ENCODE measurements around the gene KCNQ1. TPM values are rescaled to one million over a fixed set of nuclear protein-coding genes. Genes with fewer than 3 reads are reported as not detected.

The KCNQ1 gene
- total and polyA plus RNA-seq, 2 of the 13 experiments (the other 11 are each of a cell fraction or from before 2014, with no cell fraction given) = 0.02 to 0.08 TPM

DNA sequence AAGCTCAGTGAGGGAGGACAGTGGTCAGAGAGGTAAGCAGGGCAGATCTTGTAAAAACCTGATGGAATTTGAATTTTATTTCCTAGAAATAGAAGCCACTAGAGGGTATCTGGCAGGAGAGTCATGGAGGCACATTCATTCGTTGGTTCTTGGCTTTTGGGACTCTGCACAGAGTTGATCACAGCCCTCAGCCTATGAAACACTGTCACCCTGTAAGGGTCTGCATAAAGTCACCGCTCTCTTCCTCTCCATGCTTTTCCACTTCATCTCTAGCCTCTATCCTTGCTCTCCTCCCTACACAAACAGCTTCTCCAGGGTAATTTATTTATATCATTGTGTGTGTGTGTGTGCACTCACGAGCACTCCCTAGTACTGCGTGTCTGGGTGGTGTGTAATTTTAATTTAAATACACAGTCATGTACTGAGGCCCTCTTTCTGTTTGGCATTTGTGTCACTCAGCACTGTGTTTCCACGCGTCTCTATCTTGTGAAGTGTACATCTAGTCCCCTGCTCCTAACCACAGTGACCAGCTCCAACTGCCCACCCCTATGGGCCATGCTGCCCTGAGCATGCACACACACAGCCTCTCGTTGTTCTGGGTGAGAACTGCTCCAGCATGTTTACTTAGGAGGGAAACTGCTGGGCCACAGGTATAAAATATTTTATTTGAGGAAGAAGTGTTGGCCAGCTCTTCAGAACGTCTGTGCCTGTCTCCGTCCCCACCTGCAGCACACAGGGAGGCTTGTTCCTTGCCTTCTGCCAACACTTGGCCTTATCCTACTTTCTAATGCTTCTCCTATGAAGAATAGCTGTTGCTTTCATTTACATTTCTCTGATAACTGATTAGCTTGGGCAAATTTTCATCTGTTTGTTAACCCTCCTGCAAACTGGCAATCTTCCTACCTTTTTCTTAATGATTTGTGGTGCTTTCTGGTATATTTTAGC is 250.5 kb downstream of the KCNQ1 start (continued):
- TF ChIP-seq, protein P1, sequence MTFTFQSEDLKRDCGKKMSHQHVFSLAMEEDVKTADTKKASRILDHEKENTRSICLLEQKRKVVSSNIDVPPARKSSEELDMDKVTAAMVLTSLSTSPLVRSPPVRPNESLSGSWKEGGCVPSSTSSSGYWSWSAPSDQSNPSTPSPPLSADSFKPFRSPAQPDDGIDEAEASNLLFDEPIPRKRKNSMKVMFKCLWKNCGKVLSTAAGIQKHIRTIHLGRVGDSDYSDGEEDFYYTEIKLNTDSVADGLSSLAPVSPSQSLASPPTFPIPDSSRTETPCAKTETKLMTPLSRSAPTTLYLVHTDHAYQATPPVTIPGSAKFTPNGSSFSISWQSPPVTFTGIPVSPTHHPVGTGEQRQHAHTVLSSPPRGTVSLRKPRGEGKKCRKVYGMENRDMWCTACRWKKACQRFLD (CRISPR knock-in tag; IDR thresholded peaks at IDR 0.05; ENCODE audit: borderline replicate concordance) = no peak
- TF ChIP-seq ZNF382 (CRISPR knock-in tag; IDR thresholded peaks at IDR 0.05; ENCODE audit: borderline replicate concordance) (no peak), ZFP82 (CRISPR knock-in tag; IDR thresholded peaks at IDR 0.05; ENCODE audit: borderline replicate concordance) (0 out of 2 replicates have a peak, but pooled peaks have one; percentile 38), ZNF501 (CRISPR knock-in tag; IDR thresholded peaks at IDR 0.05) (no peak), ZNF598 (CRISPR knock-in tag; IDR thresholded peaks at IDR 0.05; ENCODE audit: borderline replicate concordance) (no peak)
- TF ChIP-seq, protein P2, sequence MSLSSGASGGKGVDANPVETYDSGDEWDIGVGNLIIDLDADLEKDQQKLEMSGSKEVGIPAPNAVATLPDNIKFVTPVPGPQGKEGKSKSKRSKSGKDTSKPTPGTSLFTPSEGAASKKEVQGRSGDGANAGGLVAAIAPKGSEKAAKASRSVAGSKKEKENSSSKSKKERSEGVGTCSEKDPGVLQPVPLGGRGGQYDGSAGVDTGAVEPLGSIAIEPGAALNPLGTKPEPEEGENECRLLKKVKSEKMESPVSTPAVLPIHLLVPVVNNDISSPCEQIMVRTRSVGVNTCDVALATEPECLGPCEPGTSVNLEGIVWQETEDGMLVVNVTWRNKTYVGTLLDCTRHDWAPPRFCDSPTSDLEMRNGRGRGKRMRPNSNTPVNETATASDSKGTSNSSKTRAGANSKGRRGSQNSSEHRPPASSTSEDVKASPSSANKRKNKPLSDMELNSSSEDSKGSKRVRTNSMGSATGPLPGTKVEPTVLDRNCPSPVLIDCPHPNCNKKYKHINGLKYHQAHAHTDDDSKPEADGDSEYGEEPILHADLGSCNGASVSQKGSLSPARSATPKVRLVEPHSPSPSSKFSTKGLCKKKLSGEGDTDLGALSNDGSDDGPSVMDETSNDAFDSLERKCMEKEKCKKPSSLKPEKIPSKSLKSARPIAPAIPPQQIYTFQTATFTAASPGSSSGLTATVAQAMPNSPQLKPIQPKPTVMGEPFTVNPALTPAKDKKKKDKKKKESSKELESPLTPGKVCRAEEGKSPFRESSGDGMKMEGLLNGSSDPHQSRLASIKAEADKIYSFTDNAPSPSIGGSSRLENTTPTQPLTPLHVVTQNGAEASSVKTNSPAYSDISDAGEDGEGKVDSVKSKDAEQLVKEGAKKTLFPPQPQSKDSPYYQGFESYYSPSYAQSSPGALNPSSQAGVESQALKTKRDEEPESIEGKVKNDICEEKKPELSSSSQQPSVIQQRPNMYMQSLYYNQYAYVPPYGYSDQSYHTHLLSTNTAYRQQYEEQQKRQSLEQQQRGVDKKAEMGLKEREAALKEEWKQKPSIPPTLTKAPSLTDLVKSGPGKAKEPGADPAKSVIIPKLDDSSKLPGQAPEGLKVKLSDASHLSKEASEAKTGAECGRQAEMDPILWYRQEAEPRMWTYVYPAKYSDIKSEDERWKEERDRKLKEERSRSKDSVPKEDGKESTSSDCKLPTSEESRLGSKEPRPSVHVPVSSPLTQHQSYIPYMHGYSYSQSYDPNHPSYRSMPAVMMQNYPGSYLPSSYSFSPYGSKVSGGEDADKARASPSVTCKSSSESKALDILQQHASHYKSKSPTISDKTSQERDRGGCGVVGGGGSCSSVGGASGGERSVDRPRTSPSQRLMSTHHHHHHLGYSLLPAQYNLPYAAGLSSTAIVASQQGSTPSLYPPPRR (CRISPR knock-in tag; IDR thresholded peaks at IDR 0.05; ENCODE audit: borderline replicate concordance) = no peak

Data from HepG2 (cell line).